Cortex of kidney (tissue), 1 donor: Measurements from ENCODE around the gene CROCC.

Experiments
- DNase-seq: peaks from one replicate; lab custom pipeline; 2025; lab: John Stamatoyannopoulos, UW

The CROCC gene

GRCh38 chr1:16984717-16985116 lies 63.0 kb downstream of the CROCC start:
- DNase-seq: no peak

GRCh38 chr1:16986113-16986512 lies 64.4 kb downstream of the CROCC start:
- no peak for DNase-seq

GRCh38 chr1:16986560-16986959 lies 64.8 kb downstream of the CROCC start:
- DNase-seq: no peak

- DNase-seq: no peak
Observed at GRCh38 chr1:16986962-16987361, 65.2 kb downstream of the CROCC start.

GRCh38 chr1:16988210-16988609 lies 66.5 kb downstream of the CROCC start:
- DNase-seq: no peak

DNA sequence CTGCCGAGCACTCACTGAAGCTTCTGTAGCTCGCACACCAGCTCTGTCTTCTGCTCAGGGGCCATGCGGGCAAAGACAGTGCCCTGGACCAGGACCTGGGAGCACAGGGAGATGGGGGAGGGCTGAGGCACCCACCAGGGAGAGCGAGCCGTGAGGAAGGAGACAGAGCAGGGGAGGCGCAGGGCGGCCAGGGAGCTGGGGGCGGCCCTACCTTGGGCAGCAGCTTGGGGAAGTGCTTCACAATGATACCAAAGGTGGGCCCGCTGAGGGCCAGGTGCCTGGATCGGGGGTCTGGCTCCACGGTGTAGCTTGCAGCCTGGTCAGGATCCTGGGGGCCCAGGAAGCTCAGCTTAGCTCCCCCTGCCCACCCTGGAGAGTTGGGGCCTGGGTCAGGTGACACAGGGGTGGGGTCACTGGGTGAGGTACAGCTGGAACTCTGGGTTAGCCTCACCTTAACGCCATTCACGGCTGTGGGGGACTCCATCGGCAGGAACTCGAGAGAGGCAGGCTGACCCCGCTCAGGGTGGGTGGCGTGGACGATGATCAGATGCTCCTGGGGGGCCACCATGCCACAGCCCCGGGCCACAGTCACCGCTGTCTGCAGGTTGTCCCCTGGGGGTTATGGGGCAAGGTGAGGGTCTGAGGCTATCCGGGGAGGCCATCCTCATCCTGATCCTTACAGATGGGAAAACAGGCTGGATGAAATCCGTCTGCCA lies 68.1 kb downstream of the CROCC start:
- no peak for DNase-seq

DNA sequence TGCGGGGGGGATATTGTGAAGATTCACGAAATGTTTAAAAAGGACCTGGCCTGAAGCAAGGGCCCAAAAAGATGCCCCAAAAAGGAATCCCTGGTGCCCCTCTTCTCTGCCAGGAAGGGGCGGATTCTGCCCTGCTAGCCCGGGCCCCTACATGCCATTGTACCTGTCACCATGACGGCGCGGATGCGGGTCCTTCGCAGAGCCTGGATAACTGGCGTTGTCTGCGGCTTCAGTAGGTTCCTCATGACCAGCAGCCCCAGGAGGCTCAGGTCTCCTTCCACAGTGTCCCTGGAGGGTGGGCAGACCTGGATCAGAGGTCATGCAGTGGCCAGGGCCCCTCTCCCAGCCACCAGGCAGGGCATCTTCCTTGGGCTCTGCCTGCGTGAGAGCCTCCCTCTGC lies 69.8 kb downstream of the CROCC start:
- DNase-seq: no peak

GRCh38 chr1:16992102-16992501 lies 70.4 kb downstream of the CROCC start:
- DNase-seq: no peak

- no peak for DNase-seq
Observed at GRCh38 chr1:16992675-16993074, 70.9 kb downstream of the CROCC start.

- no peak for DNase-seq
Observed at GRCh38 chr1:16993521-16994038, 71.8 kb downstream of the CROCC start.

DNA sequence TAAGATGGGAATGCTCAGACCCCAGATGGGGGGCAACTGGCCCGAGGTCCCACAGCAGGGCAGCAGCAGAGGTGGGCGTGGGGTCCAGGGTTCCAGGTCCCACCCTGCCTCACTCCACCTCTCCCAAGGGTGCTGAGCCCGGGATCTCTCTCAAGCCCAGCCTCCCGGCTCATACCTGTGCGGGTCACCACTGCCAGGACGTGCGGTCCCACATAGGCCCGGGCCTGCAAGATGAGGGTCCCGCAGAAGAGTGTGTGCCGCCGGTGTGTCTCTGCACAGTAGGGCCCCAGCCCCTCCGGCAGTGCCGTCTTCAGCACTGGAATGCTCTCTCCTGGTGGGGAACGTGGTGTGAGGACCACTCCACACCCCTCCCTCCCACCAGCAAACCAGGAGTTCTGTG lies 75.1 kb downstream of the CROCC start:
- no peak for DNase-seq

GRCh38 chr1:16998589-16998988 lies 76.9 kb downstream of the CROCC start:
- DNase-seq: no peak

DNA sequence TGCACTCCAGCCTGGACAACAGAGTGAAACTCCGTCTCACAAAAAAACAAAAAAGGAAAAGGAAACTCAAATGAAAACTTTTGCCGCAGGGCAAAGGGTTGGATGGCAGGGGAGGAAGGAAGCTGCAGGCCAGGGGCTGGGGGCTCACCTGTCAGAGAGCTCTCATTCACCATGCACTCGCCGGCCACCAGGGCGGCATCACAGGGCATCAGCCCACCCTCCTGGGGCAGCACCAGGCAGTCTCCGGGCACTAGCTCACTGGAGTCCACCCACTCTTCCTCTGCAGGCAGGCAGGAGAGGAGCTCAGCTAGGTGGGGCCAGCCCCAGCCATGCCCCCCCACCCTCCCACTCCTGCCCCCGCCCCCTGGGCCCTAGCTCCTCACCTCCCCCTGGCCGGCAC lies 78.1 kb downstream of the CROCC start:
- DNase-seq: no peak

- no peak for DNase-seq
Observed at GRCh38 chr1:17001760-17002523, 80.2 kb downstream of the CROCC start.

DNA sequence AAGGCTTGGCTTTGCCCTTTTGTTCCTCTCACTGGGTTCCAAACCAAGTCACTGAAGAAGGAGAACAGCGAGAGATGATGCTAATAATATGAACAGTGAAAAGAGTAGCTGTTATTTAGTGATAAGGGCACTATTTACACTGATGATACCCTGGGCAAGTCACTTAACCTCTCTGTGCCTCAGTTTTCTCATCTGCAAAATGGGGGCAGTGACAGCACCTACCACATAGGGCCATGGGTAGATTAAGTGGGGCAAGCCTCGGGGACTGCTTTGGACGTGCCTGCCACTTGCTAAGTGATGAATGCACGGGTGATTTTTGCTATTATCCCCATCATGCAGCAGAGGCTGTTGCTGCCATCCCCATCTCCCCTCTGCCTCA lies 80.8 kb downstream of the CROCC start:
- no peak for DNase-seq

GRCh38 chr1:17004466-17005364 lies 83.0 kb downstream of the CROCC start:
- DNase-seq: no peak

- DNase-seq: no peak
Observed at GRCh38 chr1:17005365-17005740, 83.6 kb downstream of the CROCC start.

DNA sequence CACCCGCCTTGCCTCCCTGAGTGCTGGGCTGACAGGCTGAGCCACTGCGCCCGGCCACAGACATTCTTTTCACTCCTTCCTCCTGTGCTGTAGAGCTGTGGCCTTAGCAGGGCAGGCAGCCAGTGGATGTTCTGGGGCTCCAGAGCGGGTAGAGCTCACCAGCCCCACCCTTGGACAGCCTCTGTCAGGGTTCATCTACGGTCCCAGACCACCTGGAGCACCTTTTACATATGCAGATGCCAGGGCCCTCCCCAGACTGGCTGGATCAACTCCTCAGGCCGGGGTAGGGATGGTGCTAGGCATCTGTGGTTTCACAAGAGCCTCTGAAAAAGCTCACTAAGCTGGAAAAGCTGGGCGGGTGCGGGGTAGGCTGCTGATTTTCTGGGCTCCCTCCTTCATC lies 85.4 kb downstream of the CROCC start:
- no peak for DNase-seq

GRCh38 chr1:17008208-17008855 lies 86.6 kb downstream of the CROCC start:
- DNase-seq: no peak

DNA sequence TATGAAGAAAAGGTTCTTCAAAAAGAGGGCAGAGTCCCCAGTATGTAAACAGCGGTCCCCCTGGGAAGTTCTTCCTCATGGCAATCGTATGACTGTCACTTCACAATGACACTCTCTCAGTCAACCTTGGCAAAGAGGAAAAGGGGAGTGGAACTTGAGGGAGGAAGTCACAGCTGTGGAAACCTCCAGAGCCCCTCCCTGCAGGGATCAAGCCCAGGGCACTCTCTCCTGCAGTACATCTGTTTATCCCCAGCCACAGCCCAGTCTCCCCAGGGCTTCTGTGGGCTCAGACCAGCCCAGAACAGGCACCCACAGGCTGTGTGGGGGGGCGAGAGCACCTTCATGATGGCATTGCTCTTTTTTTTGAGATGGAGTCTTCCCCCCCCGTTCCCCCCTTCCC lies 88.0 kb downstream of the CROCC start:
- DNase-seq: no peak

- DNase-seq: no peak
Observed at GRCh38 chr1:17011092-17011438, 89.3 kb downstream of the CROCC start.
